Measurements from ENCODE around the gene GRM5.

Gene GRM5

GRCh38 chr11:88651556-88651955 lies 414.2 kb downstream of the GRM5 start:
- H3K27me3 ChIP-seq (ENCODE audit: control insufficient read depth, insufficient read depth, low read length) = no peaks in the 10 kb centered on the region
- no peak overlapping the region for H3K27ac ChIP-seq (ENCODE audit: low read depth, low read length)

GRCh38 chr11:88644724-88645123 lies 421.1 kb downstream of the GRM5 start:
- Histone ChIP-seq H3K4me1 (ENCODE audit: control insufficient read depth, insufficient read depth, low read length) (no peaks in the 10 kb centered on the region), H3K27me3 (ENCODE audit: control insufficient read depth, insufficient read depth, low read length) (no peaks in the 10 kb centered on the region), H3K27ac (ENCODE audit: low read depth, low read length) (no peak overlapping the region), H3K9me3 (ENCODE audit: control insufficient read depth, insufficient read depth, low read depth, low read length) (no peaks in the 10 kb centered on the region), H3K9ac (ENCODE audit: low read length) (no peak overlapping the region), H3K4me3 (ENCODE audit: low read depth, low read length) (no peak overlapping the region), H3K36me3 (ENCODE audit: control insufficient read depth, insufficient read depth, low read length) (no peaks in the 10 kb centered on the region)

More at GRCh38 chr11:88651556-88651955, 414.2 kb downstream of the GRM5 start:
- no peak overlapping the region for H3K9ac ChIP-seq (ENCODE audit: low read length)
- H3K36me3 ChIP-seq (ENCODE audit: control insufficient read depth, insufficient read depth, low read length) = no peaks in the 10 kb centered on the region
- H3K4me3 ChIP-seq (ENCODE audit: low read depth, low read length) = no peak overlapping the region
- peaks cover 7% of the 10 kb centered on the region; the same call in 1 of the 2 replicates for H3K9me3 ChIP-seq (ENCODE audit: control insufficient read depth, insufficient read depth, low read depth, low read length)
- no peaks in the 10 kb centered on the region for H3K4me1 ChIP-seq (ENCODE audit: control insufficient read depth, insufficient read depth, low read length)

GRCh38 chr11:88632163-88632562 lies 433.6 kb downstream of the GRM5 start:
- no peak overlapping the region for H3K4me3 ChIP-seq (ENCODE audit: low read depth, low read length)

GRCh38 chr11:88631497-88631896 lies 434.3 kb downstream of the GRM5 start:
- no peak overlapping the region for H3K9ac ChIP-seq (ENCODE audit: low read length)
- no peaks in the 10 kb centered on the region for H3K36me3 ChIP-seq (ENCODE audit: control insufficient read depth, insufficient read depth, low read length)
- H3K4me3 ChIP-seq (ENCODE audit: low read depth, low read length) = no peak overlapping the region
- H3K27me3 ChIP-seq (ENCODE audit: control insufficient read depth, insufficient read depth, low read length) = no peaks in the 10 kb centered on the region
- no peaks in the 10 kb centered on the region for H3K9me3 ChIP-seq (ENCODE audit: control insufficient read depth, insufficient read depth, low read depth, low read length)
- peaks cover 10% of the 10 kb centered on the region; the same call in 1 of the 2 replicates for H3K4me1 ChIP-seq (ENCODE audit: control insufficient read depth, insufficient read depth, low read length)
- no peak overlapping the region for H3K27ac ChIP-seq (ENCODE audit: low read depth, low read length)

More at GRCh38 chr11:88632163-88632562, 433.6 kb downstream of the GRM5 start:
- no peaks in the 10 kb centered on the region for H3K36me3 ChIP-seq (ENCODE audit: control insufficient read depth, insufficient read depth, low read length)
- peaks cover 10% of the 10 kb centered on the region; the same call in 1 of the 2 replicates for H3K4me1 ChIP-seq (ENCODE audit: control insufficient read depth, insufficient read depth, low read length)
- no peak overlapping the region for H3K27ac ChIP-seq (ENCODE audit: low read depth, low read length)
- no peaks in the 10 kb centered on the region for H3K9me3 ChIP-seq (ENCODE audit: control insufficient read depth, insufficient read depth, low read depth, low read length)
- no peak overlapping the region for H3K9ac ChIP-seq (ENCODE audit: low read length)
- H3K27me3 ChIP-seq (ENCODE audit: control insufficient read depth, insufficient read depth, low read length) = no peaks in the 10 kb centered on the region

- Histone ChIP-seq H3K27me3 (ENCODE audit: control insufficient read depth, insufficient read depth, low read length) (no peaks in the 10 kb centered on the region), H3K4me1 (ENCODE audit: control insufficient read depth, insufficient read depth, low read length) (peaks cover 10% of the 10 kb centered on the region; the same call in 1 of the 2 replicates), H3K36me3 (ENCODE audit: control insufficient read depth, insufficient read depth, low read length) (no peaks in the 10 kb centered on the region), H3K4me3 (ENCODE audit: low read depth, low read length) (no peak overlapping the region), H3K9ac (ENCODE audit: low read length) (no peak overlapping the region), H3K27ac (ENCODE audit: low read depth, low read length) (no peak overlapping the region), H3K9me3 (ENCODE audit: control insufficient read depth, insufficient read depth, low read depth, low read length) (no peaks in the 10 kb centered on the region)
These were observed 436.3 kb downstream of the GRM5 start for GRCh38 chr11:88629496-88629895.

GRCh38 chr11:88626216-88626615 lies 439.6 kb downstream of the GRM5 start:
- Histone ChIP-seq H3K36me3 (ENCODE audit: control insufficient read depth, insufficient read depth, low read length) (no peaks in the 10 kb centered on the region), H3K27me3 (ENCODE audit: control insufficient read depth, insufficient read depth, low read length) (no peaks in the 10 kb centered on the region), H3K4me1 (ENCODE audit: control insufficient read depth, insufficient read depth, low read length) (peaks cover under 1% of the 10 kb centered on the region; the same call in 1 of the 2 replicates)

GRCh38 chr11:88623531-88623930 lies 442.3 kb downstream of the GRM5 start:
- Histone ChIP-seq H3K27ac (ENCODE audit: low read depth, low read length) (no peak overlapping the region), H3K27me3 (ENCODE audit: control insufficient read depth, insufficient read depth, low read length) (no peaks in the 10 kb centered on the region), H3K4me1 (ENCODE audit: control insufficient read depth, insufficient read depth, low read length) (peaks cover 8% of the 10 kb centered on the region; the same call in 1 of the 2 replicates), H3K9me3 (ENCODE audit: control insufficient read depth, insufficient read depth, low read depth, low read length) (no peaks in the 10 kb centered on the region), H3K36me3 (ENCODE audit: control insufficient read depth, insufficient read depth, low read length) (no peaks in the 10 kb centered on the region), H3K4me3 (ENCODE audit: low read depth, low read length) (no peak overlapping the region), H3K9ac (ENCODE audit: low read length) (no peak overlapping the region)

More at GRCh38 chr11:88626216-88626615, 439.6 kb downstream of the GRM5 start:
- H3K4me3 ChIP-seq (ENCODE audit: low read depth, low read length) = no peak overlapping the region
- H3K27ac ChIP-seq (ENCODE audit: low read depth, low read length) = no peak overlapping the region
- no peak overlapping the region for H3K9ac ChIP-seq (ENCODE audit: low read length)
- H3K9me3 ChIP-seq (ENCODE audit: control insufficient read depth, insufficient read depth, low read depth, low read length) = no peaks in the 10 kb centered on the region

- no peaks in the 10 kb centered on the region for H3K27me3 ChIP-seq (ENCODE audit: control insufficient read depth, insufficient read depth, low read length)
- H3K9ac ChIP-seq (ENCODE audit: low read length) = no peak overlapping the region
- H3K9me3 ChIP-seq (ENCODE audit: control insufficient read depth, insufficient read depth, low read depth, low read length) = no peaks in the 10 kb centered on the region
- H3K27ac ChIP-seq (ENCODE audit: low read depth, low read length) = no peak overlapping the region
- H3K4me1 ChIP-seq (ENCODE audit: control insufficient read depth, insufficient read depth, low read length) = peaks cover 10% of the 10 kb centered on the region; the same call in 1 of the 2 replicates
- no peak overlapping the region for H3K4me3 ChIP-seq (ENCODE audit: low read depth, low read length)
- H3K36me3 ChIP-seq (ENCODE audit: control insufficient read depth, insufficient read depth, low read length) = no peaks in the 10 kb centered on the region
These were observed 445.1 kb downstream of the GRM5 start for GRCh38 chr11:88620568-88621130.

GRCh38 chr11:88619656-88620385 lies 446.0 kb downstream of the GRM5 start:
- Histone ChIP-seq H3K27ac (ENCODE audit: low read depth, low read length) (no peak overlapping the region), H3K27me3 (ENCODE audit: control insufficient read depth, insufficient read depth, low read length) (no peaks in the 10 kb centered on the region), H3K4me1 (ENCODE audit: control insufficient read depth, insufficient read depth, low read length) (peaks cover 10% of the 10 kb centered on the region; the same call in 1 of the 2 replicates), H3K36me3 (ENCODE audit: control insufficient read depth, insufficient read depth, low read length) (no peaks in the 10 kb centered on the region), H3K9ac (ENCODE audit: low read length) (no peak overlapping the region), H3K4me3 (ENCODE audit: low read depth, low read length) (no peak overlapping the region), H3K9me3 (ENCODE audit: control insufficient read depth, insufficient read depth, low read depth, low read length) (no peaks in the 10 kb centered on the region)

- no peak overlapping the region for H3K9ac ChIP-seq (ENCODE audit: low read length)
- H3K27ac ChIP-seq (ENCODE audit: low read depth, low read length) = no peak overlapping the region
- H3K4me1 ChIP-seq (ENCODE audit: control insufficient read depth, insufficient read depth, low read length) = peaks cover 10% of the 10 kb centered on the region; the same call in 1 of the 2 replicates
- no peaks in the 10 kb centered on the region for H3K36me3 ChIP-seq (ENCODE audit: control insufficient read depth, insufficient read depth, low read length)
- H3K4me3 ChIP-seq (ENCODE audit: low read depth, low read length) = no peak overlapping the region
- no peaks in the 10 kb centered on the region for H3K9me3 ChIP-seq (ENCODE audit: control insufficient read depth, insufficient read depth, low read depth, low read length)
- no peaks in the 10 kb centered on the region for H3K27me3 ChIP-seq (ENCODE audit: control insufficient read depth, insufficient read depth, low read length)
These were observed 446.7 kb downstream of the GRM5 start for GRCh38 chr11:88619071-88619425.

GRCh38 chr11:88618327-88619070 lies 447.3 kb downstream of the GRM5 start:
- no peak overlapping the region for H3K9ac ChIP-seq (ENCODE audit: low read length)
- no peaks in the 10 kb centered on the region for H3K36me3 ChIP-seq (ENCODE audit: control insufficient read depth, insufficient read depth, low read length)
- no peaks in the 10 kb centered on the region for H3K27me3 ChIP-seq (ENCODE audit: control insufficient read depth, insufficient read depth, low read length)

More at GRCh38 chr11:88618327-88619070, 447.3 kb downstream of the GRM5 start:
- Histone ChIP-seq H3K9me3 (ENCODE audit: control insufficient read depth, insufficient read depth, low read depth, low read length) (no peaks in the 10 kb centered on the region), H3K27ac (ENCODE audit: low read depth, low read length) (no peak overlapping the region), H3K4me1 (ENCODE audit: control insufficient read depth, insufficient read depth, low read length) (peaks cover 10% of the 10 kb centered on the region; the same call in 1 of the 2 replicates), H3K4me3 (ENCODE audit: low read depth, low read length) (no peak overlapping the region)
